HUES48 (cell line): ENCODE results near the gene AKAP8.

Source experiments
- H3K27ac ChIP-seq: one replicate; pipeline ENCODE4 v1.7.0; 2013; ENCODE audit warnings: low read depth, low read length, inconsistent platforms
- H3K27me3 ChIP-seq: 2 replicates; pipeline ENCODE4 v1.6.1; 2013; ENCODE audit warnings: mild to moderate bottlenecking, low read length; ENCODE audit not compliant: control insufficient read depth, insufficient read depth
- H3K36me3 ChIP-seq: 2 replicates; pipeline ENCODE4 v1.6.1; 2013; ENCODE audit warnings: low read length; ENCODE audit not compliant: control insufficient read depth, insufficient read depth
- H3K4me1 ChIP-seq: 2 replicates; pipeline ENCODE4 v1.6.1; 2013; ENCODE audit warnings: mild to moderate bottlenecking, low read length; ENCODE audit not compliant: control insufficient read depth, insufficient read depth
- H3K4me3 ChIP-seq: 2 replicates; pipeline ENCODE4 v1.5.1; 2013; ENCODE audit warnings: mild to moderate bottlenecking, low read depth, low read length
- H3K9ac ChIP-seq: 2 replicates; pipeline ENCODE4 v1.6.1; 2013; ENCODE audit warnings: mild to moderate bottlenecking, low read depth, low read length, moderate library complexity
- H3K9me3 ChIP-seq: 2 replicates; pipeline ENCODE4 v1.6.1; 2013; ENCODE audit warnings: low read length; ENCODE audit not compliant: control insufficient read depth, insufficient read depth

AKAP8 gene

DNA sequence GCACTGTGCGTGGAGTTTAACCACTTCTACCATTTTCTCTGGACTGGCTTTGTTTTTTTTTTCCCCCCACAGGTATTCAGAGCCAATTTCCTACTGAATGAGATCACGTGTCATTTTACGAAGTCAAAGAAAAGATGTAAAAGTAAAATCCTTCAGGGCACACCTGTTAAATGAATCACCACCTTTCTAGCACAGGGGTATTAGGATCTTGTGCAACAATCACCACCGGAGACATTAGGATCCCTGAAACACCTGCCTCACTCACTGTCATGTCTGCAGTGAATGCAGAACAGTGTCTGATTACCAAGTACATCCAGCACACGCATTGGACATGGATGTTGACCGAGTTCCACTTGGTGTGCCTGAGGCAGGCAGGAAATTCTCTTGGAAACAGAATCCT, 64.5 kb downstream of the AKAP8 start:
- no peak overlapping the region for H3K9ac ChIP-seq
- no peaks in the 10 kb centered on the region for H3K36me3 ChIP-seq
- H3K9me3 ChIP-seq = no peaks in the 10 kb centered on the region
- H3K4me1 ChIP-seq = peaks cover 20% of the 10 kb centered on the region
- H3K4me3 ChIP-seq = no peak overlapping the region
- no peak overlapping the region for H3K27ac ChIP-seq
- H3K27me3 ChIP-seq = no peaks in the 10 kb centered on the region

DNA sequence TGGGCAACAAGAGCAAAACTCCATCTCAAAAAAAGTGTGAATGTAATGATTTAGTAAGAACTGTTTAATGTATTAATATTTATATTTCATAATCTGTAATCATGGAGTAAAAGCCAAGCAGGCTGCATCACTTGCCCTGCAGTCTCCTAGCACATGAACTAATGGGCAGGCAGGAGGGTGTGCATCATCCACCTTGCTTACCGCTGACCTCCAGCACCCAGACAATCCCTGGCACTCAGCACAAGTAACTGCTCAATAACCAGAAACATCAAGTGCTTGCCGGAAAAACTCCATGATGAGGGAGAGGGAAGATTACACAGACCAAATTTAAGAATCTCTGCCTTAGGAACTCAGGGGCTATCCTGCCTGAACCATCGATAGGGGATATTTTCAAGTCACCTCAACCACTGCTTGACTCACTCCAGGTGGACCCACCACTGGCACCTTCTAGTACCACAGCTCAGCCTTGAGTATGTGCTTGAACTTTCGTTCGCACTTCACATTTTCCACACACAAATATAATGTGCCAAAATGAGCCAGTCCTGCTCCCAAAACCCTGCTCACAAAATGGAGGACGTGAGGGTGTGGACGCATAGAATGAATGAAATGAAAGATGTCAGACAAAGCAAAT, 65.8 kb downstream of the AKAP8 start:
- Histone ChIP-seq H3K27me3 (no peaks in the 10 kb centered on the region), H3K4me3 (no peak overlapping the region), H3K9ac (no peak overlapping the region), H3K27ac (no peak overlapping the region), H3K4me1 (peaks cover 21% of the 10 kb centered on the region), H3K9me3 (no peaks in the 10 kb centered on the region), H3K36me3 (no peaks in the 10 kb centered on the region)

DNA sequence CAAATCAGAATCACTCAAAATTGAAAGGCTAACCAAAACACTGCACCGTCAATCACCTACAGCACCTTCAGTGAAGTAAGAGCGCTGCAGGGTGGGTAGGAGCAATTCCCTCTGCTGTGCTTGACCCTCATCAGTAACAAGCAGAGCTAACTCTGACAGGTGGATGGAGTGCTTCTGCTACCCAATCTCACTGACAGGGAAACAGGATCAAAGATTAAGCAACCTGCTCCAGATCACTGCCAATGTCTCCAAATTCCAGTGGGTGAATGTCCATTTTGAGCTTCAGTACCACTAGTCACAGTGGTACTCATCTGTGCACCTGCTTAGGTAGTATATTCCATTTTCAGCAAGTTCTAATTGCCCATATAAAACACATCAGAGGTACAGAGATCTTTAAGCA, 72.4 kb downstream of the AKAP8 start:
- no peaks in the 10 kb centered on the region for H3K9me3 ChIP-seq
- no peaks in the 10 kb centered on the region for H3K27me3 ChIP-seq
- H3K4me3 ChIP-seq = no peak overlapping the region
- H3K27ac ChIP-seq = no peak overlapping the region
- no peak overlapping the region for H3K9ac ChIP-seq
- H3K36me3 ChIP-seq = no peaks in the 10 kb centered on the region
- peaks cover 4% of the 10 kb centered on the region for H3K4me1 ChIP-seq

DNA sequence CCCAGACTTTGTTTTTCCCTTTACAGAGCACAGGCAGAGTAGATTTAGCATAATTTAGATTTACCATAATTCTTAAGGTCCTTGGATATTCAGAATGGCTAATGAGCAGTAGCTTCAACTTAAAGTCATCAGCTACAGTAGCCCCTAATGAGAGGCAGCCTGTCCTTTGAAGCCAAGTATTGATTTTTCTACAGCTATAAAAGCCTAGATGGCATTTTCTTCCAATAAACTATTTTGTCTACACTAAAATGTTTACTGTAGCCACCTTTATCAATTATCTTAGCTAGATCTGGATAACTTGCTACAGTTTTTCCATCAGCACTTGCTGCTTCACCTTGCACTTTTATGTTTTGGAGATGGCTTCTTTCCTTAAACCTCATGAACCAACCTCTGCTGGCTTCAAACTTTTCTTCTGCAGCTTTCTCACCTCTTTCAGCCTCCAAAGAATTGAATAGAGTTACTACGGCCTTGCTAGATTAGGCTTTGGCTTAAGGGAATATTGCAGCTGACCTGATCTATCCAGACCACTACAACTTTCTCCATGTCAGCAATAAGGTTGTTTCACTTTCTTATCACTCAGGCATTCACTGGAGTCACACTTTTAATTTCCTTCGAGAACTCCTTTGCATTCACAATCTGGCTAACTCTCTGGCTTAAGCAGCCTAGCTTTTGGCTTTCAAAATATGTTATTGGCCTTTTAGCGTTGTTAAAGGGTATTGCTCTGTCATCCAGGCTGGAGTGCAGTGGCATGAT, 73.8 kb downstream of the AKAP8 start:
- Histone ChIP-seq H3K9ac (no peak overlapping the region), H3K9me3 (no peaks in the 10 kb centered on the region), H3K27me3 (no peaks in the 10 kb centered on the region), H3K36me3 (no peaks in the 10 kb centered on the region), H3K4me1 (peaks cover 4% of the 10 kb centered on the region), H3K4me3 (no peak overlapping the region), H3K27ac (no peak overlapping the region)

DNA sequence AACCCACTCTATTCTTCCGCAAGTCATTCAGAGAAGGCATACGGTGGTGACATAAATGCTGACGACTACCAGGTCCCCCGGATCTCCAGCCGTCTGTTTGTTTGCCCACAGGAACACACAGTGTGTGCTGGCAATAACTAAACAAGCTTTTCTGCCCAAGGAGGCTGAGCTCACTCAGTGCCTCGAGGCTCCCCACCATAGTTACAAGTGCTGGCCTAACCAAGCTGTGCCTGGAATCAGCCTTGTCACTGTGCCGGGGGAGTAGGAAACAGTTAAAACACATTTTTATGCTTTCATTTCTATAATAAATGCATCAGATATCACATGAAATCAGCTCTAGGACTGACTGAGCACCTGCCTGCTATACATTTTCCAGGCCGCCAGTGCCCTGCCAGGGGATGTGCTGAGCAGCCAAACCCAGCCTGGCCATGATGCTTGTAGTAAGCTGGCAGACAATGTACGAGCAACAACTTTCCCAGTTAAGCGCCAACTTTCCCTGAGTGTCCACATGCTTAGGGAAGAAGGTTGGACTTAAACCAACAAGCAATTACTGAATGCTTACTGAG, 75.4 kb downstream of the AKAP8 start:
- Histone ChIP-seq H3K4me3 (no peak overlapping the region), H3K27ac (no peak overlapping the region), H3K9ac (no peak overlapping the region), H3K36me3 (no peaks in the 10 kb centered on the region), H3K27me3 (no peaks in the 10 kb centered on the region), H3K4me1 (peaks cover 2% of the 10 kb centered on the region; the same call in 1 of the 2 replicates), H3K9me3 (no peaks in the 10 kb centered on the region)
